Spinal cord (tissue), 10 donors: ENCODE results near the gene GNB2. TPM values are rescaled to one million over a fixed set of nuclear protein-coding genes. Genes with fewer than 3 reads are reported as not detected.

Source experiments
- DNase-seq, 6 donors: peaks; one replicate each; pipeline versions ENCODE4 v3.0.0 to v3.0.0-alpha.2; 2013 to 2015; ENCODE audit warnings: low spot score in 6 of 6, low read depth in 4 of 6
- H3K27ac ChIP-seq: one replicate; pipeline ENCODE4 v1.5.1; 2013; ENCODE audit warnings: low read depth, low read length, control low read depth
- H3K27me3 ChIP-seq: one replicate; pipeline ENCODE4 v1.6.1; 2013; ENCODE audit warnings: low read length; ENCODE audit not compliant: control insufficient read depth, insufficient read depth
- H3K36me3 ChIP-seq: one replicate; pipeline ENCODE4 v1.6.1; 2013; ENCODE audit warnings: low read length; ENCODE audit not compliant: control insufficient read depth, insufficient read depth
- H3K4me1 ChIP-seq: one replicate; pipeline ENCODE4 v1.6.1; 2013; ENCODE audit warnings: low read length; ENCODE audit not compliant: control insufficient read depth, insufficient read depth
- H3K4me3 ChIP-seq: one replicate; pipeline ENCODE4 v1.5.1; 2013; ENCODE audit warnings: low read depth, low read length, control low read depth
- H3K9me3 ChIP-seq: one replicate; pipeline ENCODE4 v1.6.1; 2013; ENCODE audit warnings: low read length; ENCODE audit not compliant: control insufficient read depth, insufficient read depth
- WGBS: methylation state at CpG from one replicate; pipeline ENCODE4 v1.1.5; 2013; ENCODE audit warnings: missing lambda C conversion rate; ENCODE audit not compliant: insufficient coverage; 5-methylcytosine and 5-hydroxymethylcytosine counted together
- polyA plus RNA-seq, 2 donors: library from polyadenylated mRNA; unstranded; fragments of 120-200 nt; gene quantifications; one replicate each; pipeline ENCODE4 v1.2.1, GENCODE V29; 2013; ENCODE audit not compliant: insufficient read length in 2 of 2
- total RNA-seq, 2 donors: library from RNA; depleted of rRNA in 1 of 2; stranded (reverse); fragments of 120-200 nt in 1 of 2; fragments of >200 nt in 1 of 2; gene quantifications; one replicate each; pipeline versions ENCODE4 v1.2.3 to v1.2.4, GENCODE V29; 2013 to 2014
- donor health status: healthy.

GNB2 gene
- total and polyA plus RNA-seq, 4 donors, result 74.9 to 353 (median 215) TPM

- no peak overlapping the region for H3K27ac ChIP-seq
- no peak for DNase-seq
- H3K36me3 ChIP-seq, result peaks cover 99% of the 10 kb centered on the region
- H3K4me1 ChIP-seq, result peaks cover 20% of the 10 kb centered on the region
- H3K27me3 ChIP-seq, result no peaks in the 10 kb centered on the region
- WGBS, result 79% methylated on average over 27 of the region's 29 CpGs
- H3K9me3 ChIP-seq, result no peaks in the 10 kb centered on the region
- no peak overlapping the region for H3K4me3 ChIP-seq
Observed at GRCh38 chr7:100681491-100682227, 8.1 kb downstream of the GNB2 start.

DNA sequence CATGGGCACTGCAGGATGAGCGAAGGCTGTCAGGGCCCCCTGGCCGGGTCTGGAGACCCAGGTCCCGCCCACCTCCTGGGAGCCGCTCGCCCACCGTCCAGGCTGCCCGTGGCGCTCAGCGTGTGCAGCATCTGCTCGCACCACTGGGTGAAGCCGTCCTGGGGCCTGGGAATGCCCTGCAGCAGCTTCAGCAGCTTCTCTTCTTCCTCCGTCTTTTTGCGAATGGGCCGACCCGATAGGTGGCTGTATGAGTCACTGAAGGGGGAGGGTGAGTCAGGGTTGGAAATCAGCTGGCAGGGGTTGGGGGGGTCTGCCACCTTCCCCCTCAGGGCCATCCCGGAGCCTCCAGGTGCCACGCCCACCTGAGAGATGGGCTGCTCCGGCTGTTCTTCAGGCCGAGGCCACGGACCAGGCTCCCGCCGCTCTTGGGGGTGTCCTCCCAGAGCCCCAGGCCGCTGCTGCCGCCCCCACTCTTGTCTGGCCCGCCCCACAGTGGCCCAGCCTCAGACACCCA is 8.7 kb downstream of the GNB2 start:
- no peak for DNase-seq

DNA sequence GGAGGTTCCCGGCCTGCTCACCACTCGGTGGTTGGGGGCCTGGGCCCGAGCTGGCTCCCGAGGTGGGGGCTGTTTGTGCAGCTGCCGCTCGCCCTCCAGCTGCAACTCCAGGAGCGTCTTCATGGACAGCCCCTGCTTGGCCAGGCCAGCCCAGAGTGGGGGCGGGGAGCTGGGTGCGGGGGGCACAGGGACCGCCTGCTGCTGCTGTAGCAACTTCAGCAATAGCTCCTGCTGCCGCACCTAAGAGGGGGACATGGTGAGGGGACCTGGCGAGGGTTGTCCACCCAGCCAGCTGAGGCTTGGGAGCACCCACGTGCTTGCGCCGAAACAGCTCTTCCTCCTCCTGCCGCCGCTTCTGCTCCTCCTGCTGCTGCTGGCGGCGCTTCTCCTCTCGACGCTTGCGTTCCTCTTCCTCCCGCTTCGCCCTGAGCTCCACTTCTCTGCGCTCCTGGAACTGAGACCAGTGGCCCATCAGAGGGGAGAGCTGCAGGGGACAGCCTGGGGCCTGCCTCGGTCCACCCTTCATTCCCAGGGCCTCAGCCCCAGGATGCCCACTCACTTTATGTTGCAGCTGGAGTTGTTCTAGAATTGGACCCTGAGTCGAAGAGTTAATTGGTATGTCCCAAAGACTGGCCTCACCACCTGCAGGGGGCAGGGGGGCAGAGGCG is 9.6 kb downstream of the GNB2 start:
- Histone ChIP-seq H3K36me3 (peaks cover 99% of the 10 kb centered on the region), H3K4me1 (peaks cover 14% of the 10 kb centered on the region), H3K4me3 (no peak overlapping the region), H3K27me3 (no peaks in the 10 kb centered on the region), H3K9me3 (no peaks in the 10 kb centered on the region), H3K27ac (no peak overlapping the region)
- WGBS, result 82% methylated on average over 27 of the region's 28 CpGs
- no peak for DNase-seq

More for the DNA sequence above, 8.7 kb downstream of the GNB2 start:
- no peaks in the 10 kb centered on the region for H3K9me3 ChIP-seq
- no peaks in the 10 kb centered on the region for H3K27me3 ChIP-seq
- peaks cover 99% of the 10 kb centered on the region for H3K36me3 ChIP-seq
- H3K4me3 ChIP-seq, result no peak overlapping the region
- WGBS, result 75% methylated on average over 21 of the region's 25 CpGs
- peaks cover 16% of the 10 kb centered on the region for H3K4me1 ChIP-seq
- no peak overlapping the region for H3K27ac ChIP-seq

- Histone ChIP-seq H3K36me3 (peaks cover 99% of the 10 kb centered on the region), H3K27ac (no peak overlapping the region), H3K27me3 (no peaks in the 10 kb centered on the region)
Observed at GRCh38 chr7:100683659-100684533, 10.4 kb downstream of the GNB2 start.

DNA sequence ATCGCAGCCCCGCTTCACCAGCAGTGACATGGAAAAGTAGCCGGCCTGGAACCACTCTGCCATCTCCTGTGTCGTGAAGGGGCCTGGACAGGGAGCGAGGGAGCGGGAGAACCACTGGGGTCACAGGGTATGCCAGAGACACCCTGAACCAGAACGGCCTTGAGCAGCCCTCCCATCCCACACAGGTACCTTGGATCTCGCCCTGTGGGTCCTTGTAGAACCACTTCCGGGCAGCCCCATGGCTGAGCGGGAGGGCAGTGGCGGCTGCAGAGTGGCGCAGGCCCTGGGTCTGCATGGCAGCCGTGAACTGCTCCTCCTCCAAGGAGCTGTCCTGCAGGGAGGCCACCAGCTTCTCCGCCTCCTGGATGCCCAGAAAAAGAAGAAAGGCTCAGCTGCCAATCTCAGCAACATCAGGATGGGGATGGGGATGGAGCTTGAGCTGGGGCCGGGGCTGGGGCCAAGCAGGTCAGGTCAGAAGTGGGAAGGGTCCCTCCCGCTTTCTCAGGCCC is 11.0 kb downstream of the GNB2 start:
- H3K9me3 ChIP-seq, result no peaks in the 10 kb centered on the region

More at GRCh38 chr7:100683659-100684533, 10.4 kb downstream of the GNB2 start:
- Histone ChIP-seq H3K4me3 (no peak overlapping the region), H3K4me1 (peaks cover 8% of the 10 kb centered on the region), H3K9me3 (no peaks in the 10 kb centered on the region)
- DNase-seq, result no peak
- WGBS, result 94% methylated on average over 32 of the region's 37 CpGs

DNA sequence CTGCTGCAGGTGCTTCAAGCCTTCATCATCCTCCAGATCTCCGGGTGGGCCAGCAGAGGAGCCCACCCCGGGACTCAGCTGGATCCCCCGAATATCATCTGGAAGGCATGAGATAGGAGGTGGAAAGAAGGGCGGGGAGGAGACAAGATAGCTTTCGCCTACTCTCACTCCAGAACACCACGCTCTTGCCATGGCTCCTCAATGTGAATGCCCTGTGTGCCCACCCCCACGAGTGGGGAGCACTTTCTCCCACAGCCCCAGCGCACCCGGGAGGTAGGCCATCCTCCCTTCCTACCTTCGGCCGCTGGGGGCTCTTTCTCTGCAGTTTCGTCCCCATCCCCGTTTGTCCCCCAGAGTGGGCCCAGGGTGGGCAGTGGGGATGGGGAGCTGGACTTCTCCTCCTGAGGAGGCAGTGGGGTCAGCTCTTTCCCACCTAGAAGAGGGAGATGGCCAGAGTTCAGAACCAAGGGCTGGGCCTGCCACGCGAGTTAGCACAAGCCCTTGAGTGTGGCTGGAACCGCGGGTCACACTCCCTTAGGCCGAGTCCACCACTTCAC is 11.6 kb downstream of the GNB2 start:
- WGBS, result 88% methylated on average over 7 of the region's 18 CpGs
- Histone ChIP-seq H3K4me1 (peaks cover 19% of the 10 kb centered on the region), H3K4me3 (no peak overlapping the region), H3K9me3 (no peaks in the 10 kb centered on the region), H3K36me3 (peaks cover 97% of the 10 kb centered on the region), H3K27ac (no peak overlapping the region), H3K27me3 (no peaks in the 10 kb centered on the region)
- no peak for DNase-seq

More for the DNA sequence above, 11.0 kb downstream of the GNB2 start:
- no peak overlapping the region for H3K4me3 ChIP-seq
- WGBS, result 91% methylated on average over 16 of the region's 16 CpGs
- H3K4me1 ChIP-seq, result peaks cover 14% of the 10 kb centered on the region
- peaks cover 99% of the 10 kb centered on the region for H3K36me3 ChIP-seq
- H3K27ac ChIP-seq, result no peak overlapping the region
- DNase-seq, result no peak
- H3K27me3 ChIP-seq, result no peaks in the 10 kb centered on the region

GRCh38 chr7:100685631-100686145 is 12.1 kb downstream of the GNB2 start:
- WGBS, result 89% methylated on average over 15 of the region's 17 CpGs
- Histone ChIP-seq H3K36me3 (peaks cover 94% of the 10 kb centered on the region), H3K27me3 (no peaks in the 10 kb centered on the region), H3K4me1 (peaks cover 20% of the 10 kb centered on the region), H3K4me3 (no peak overlapping the region), H3K9me3 (no peaks in the 10 kb centered on the region), H3K27ac (no peak overlapping the region)
- DNase-seq, result no peak

DNA sequence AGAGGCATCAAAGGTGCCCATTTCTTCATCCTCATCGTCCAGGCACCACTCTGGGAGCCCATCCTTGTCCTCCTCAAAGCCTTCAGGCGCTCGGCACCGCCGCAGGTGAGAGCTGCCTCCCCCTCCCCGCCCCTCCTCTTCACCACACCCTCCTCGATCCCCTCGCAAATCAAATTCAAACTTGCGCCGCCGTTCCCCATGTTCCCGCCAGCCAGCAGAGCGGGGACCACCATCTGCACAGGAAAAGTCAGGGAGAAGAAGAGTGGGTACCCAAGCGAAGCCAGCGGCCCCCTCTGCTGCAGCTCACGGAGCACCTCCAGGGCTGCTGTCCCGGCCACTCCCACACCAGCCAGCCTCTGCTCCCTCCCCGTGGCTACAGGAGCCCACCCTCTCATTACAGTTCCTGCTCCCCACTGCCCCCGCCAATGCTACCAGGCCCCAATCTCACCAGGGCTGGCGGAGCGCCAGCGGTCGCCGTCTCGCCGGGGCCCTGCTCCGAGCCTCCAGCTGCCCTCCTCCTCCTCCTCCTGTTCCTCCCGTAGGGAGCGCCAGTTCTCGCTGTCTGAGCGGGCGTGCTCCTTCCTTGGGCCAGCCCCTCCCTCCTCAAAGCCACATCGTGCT is 12.8 kb downstream of the GNB2 start:
- WGBS, result 61% methylated on average over 27 of the region's 33 CpGs
- H3K4me1 ChIP-seq, result peaks cover 23% of the 10 kb centered on the region
- no peaks in the 10 kb centered on the region for H3K9me3 ChIP-seq
- H3K27ac ChIP-seq, result no peak overlapping the region
- H3K4me3 ChIP-seq, result no peak overlapping the region
- H3K36me3 ChIP-seq, result peaks cover 95% of the 10 kb centered on the region
- no peaks in the 10 kb centered on the region for H3K27me3 ChIP-seq
- DNase-seq, result no peak
